Adrenal gland (tissue), 12 donors: ENCODE results near the gene ATP6V0C. TPM values are rescaled to one million over a fixed set of nuclear protein-coding genes. Genes with fewer than 3 reads are reported as not detected.

Experiments used
- DNase-seq, 7 donors: peaks; one replicate each; pipeline ENCODE4 v3.0.0-alpha.2; 2019 to 2020
- H3K27ac ChIP-seq, 5 donors: fragments of 200-600 bp; sonication (generic) in 4 of 5; 1 replicate in 3 of 5; 2 replicates in 2 of 5; pipeline versions ENCODE4 v1.5.1 to v1.8.0; 2016 to 2020; ENCODE audit warnings: mild to moderate bottlenecking in 1 of 5
- H3K27me3 ChIP-seq: fragments of 200-600 bp; 2 replicates; pipeline ENCODE4 v1.8.0; 2021
- H3K36me3 ChIP-seq, 2 donors: fragments of 200-600 bp; replicated peaks in 1 of 2; 1 replicate in 1 of 2; 2 replicates in 1 of 2; pipeline versions ENCODE4 v1.5.1 to v1.8.0; 2018 to 2022
- H3K4me1 ChIP-seq, 2 donors: fragments of 200-600 bp; replicated peaks in 1 of 2; 1 replicate in 1 of 2; 2 replicates in 1 of 2; pipeline versions ENCODE4 v1.5.1 to v1.8.0; 2018 to 2021
- H3K4me3 ChIP-seq, 4 donors: fragments of 200-600 bp; sonication (generic) in 3 of 4; one replicate each; pipeline ENCODE4 v1.5.1; 2016 to 2018
- H3K9me3 ChIP-seq, 3 donors: fragments of 200-600 bp; sonication (generic) in 1 of 3; replicated peaks in 1 of 3; 1 replicate in 2 of 3; 2 replicates in 1 of 3; pipeline versions ENCODE4 v1.5.1 to v1.8.0; 2016 to 2021
- CTCF ChIP-seq, 6 experiments: fragments of 450-650 bp in 4 of 6; fragments of 200-600 bp in 2 of 6; sonication (generic) in 1 of 6; IDR thresholded peaks; 1 replicate in 5 of 6; 2 replicates in 1 of 6; pipeline versions ENCODE4 v1.5.1 to v1.8.0; 2016 to 2021; ENCODE audit warnings: antibody characterized with exemption in 6 of 6, mild to moderate bottlenecking in 2 of 6, moderate library complexity in 1 of 6
- POLR2A ChIP-seq, 2 donors: fragments of 450-650 bp; IDR thresholded peaks; one replicate each; pipeline ENCODE4 v1.6.1; 2017; ENCODE audit warnings: antibody characterized with exemption in 2 of 2, mild to moderate bottlenecking in 2 of 2, moderate library complexity in 1 of 2
- WGBS, 4 donors: extraction: QIAGEN DNeasy Blood & Tissue Kit in 2 of 4; methylation state at CpG; one replicate each; pipeline versions ENCODE4 v1.1.5 to v1.1.7; 2013 to 2017; 5-methylcytosine and 5-hydroxymethylcytosine counted together
- intact Hi-C, 2 donors: fragments of 100-400 bp; cut with DNase I; formaldehyde crosslinking; loops; one replicate each; pipeline versions ENCODE4 v1.14.1 to v1.15.0; 2022 to 2023
- polyA plus RNA-seq, 3 donors: library from polyadenylated mRNA; stranded (reverse); fragments of 200-250 nt in 2 of 3; fragments of 350-450 nt in 1 of 3; fragmentation: Illumina TruSeq in 1 of 3; extraction: RNeasy Lipid Tissue Mini Kit (QIAGEN cat#74804) in 1 of 3; gene quantifications; one replicate each; pipeline ENCODE4 v1.2.3, GENCODE V29; 2013 to 2014
- total RNA-seq, 9 donors: library from RNA; depleted of rRNA in 4 of 9; stranded (reverse); fragments of >200 nt in 4 of 9; fragments of 120-200 nt in 1 of 9; fragmentation: NEBNext Ultra II Directional in 1 of 9; extraction: Animal tissue kit (Norgen Biotek cat#: 25700) in 1 of 9; gene quantifications; one replicate each; pipeline versions ENCODE4 v1.1.0 to v1.2.4, GENCODE V29; 2013 to 2023
- donor health status: healthy with polysubstance abuse.
- donor health status: Bipolar disorder and iron deficiency.
- donor health status: DM: yes; HTN: yes; CAD: no.
- donor health status: DM: no; HTN: no; CAD: no.
- donor health status: DM: no; HTN: no; CAD: no.
- donor health status: DM: yes; HTN: yes; CAD: no.

Gene ATP6V0C
- total and polyA plus RNA-seq, 12 donors: 26.5 to 318 (median 133) TPM

- Histone ChIP-seq H3K27ac (no peak overlapping the region), H3K4me3 (no peak overlapping the region), H3K4me1 (no peaks in the 10 kb centered on the region), H3K27me3 (no peaks in the 10 kb centered on the region), H3K9me3 (no peaks in the 10 kb centered on the region), H3K36me3 (no peaks in the 10 kb centered on the region)
- WGBS, 4 donors: 91 to 97% (median 94%) methylated on average over 11 to 16 of the region's 16 CpGs
- no peak for DNase-seq
- intact Hi-C loops: no loop called here
- TF ChIP-seq CTCF (IDR thresholded peaks at IDR 0.05): no peak
- TF ChIP-seq POLR2A (IDR thresholded peaks at IDR 0.05): no peak
Measured at GRCh38 chr16:2489581-2489980, 24.2 kb upstream of the ATP6V0C start.

DNA sequence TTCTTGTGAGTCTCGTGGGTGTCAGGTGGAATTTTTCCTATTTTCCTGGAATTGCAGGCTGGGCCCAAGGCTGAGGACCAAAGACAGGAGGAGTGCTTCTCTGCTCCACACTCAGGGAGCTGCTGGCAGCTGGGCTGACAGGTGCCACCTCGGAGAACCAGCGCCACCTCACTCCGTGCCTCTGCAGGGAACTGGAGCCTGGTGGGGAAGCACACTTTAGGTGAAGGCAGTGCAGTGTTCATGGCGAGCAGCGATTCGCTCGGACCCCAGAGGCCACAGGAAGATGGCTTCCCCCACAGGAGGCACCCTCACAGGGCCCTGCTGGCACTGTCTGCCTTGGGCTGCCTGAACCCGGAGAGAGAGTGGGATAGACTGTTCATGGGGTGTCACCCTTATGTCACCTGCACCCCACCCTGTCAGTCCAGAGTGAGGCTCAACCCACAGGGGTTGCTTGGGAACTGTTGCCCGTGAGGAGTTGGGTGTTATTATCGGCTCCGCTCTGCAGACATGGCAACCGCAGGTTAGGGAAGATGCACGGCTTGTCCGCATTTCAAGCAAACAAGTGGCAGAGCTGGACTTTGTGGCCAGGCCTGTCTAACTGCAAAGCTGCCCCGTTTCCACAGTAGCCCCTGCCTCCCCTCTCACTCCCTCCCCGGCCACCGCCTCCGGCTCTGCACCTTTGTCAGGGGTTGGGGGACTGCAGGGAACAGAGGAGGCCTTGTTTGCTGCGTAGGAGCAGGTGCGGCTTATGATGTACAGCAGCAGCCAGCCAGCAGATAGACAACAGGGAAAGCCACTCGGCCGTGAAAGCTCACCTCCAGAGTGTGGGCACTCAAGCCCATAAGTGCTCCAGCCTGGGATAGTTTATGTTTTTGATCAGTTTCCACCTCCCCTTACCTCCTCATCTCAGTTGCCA lies 23.3 kb upstream of the ATP6V0C start:
- TF ChIP-seq POLR2A (IDR thresholded peaks at IDR 0.05) (no peak), CTCF (IDR thresholded peaks at IDR 0.05) (no peak)
- H3K4me1 ChIP-seq: no peaks in the 10 kb centered on the region
- no peaks in the 10 kb centered on the region for H3K9me3 ChIP-seq
- intact Hi-C loops: loop anchor here (10.0 kb wide), 2 partner anchors 156 to 196 kb away; no protein-coding TSS in a partner anchor
- WGBS, 4 donors: 82 to 93% (median 91%) methylated on average over 21 to 23 of the region's 23 CpGs
- H3K4me3 ChIP-seq: no peak overlapping the region
- DNase-seq: no peak
- H3K27ac ChIP-seq: no peak overlapping the region
- H3K36me3 ChIP-seq: no peaks in the 10 kb centered on the region
- H3K27me3 ChIP-seq: no peaks in the 10 kb centered on the region

DNA sequence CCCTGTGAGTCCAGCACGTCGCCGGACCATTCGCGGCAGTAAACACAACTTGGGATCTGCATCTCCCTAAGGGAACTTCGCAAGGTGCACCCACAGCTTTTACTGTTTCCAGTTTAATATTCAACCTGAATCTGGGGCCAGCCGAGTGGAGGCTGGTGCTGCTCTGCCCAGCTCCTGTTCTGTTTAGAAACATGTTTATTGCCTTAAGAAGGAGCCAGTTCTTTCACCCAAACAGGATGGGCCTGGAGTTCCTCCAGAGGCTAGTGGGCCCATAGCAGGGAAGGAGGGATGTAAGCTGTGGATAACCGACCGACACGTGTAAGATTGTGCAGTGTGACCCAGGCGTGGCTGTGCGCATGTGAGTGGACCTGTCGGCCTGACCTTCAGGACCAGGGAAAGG lies 21.5 kb upstream of the ATP6V0C start:
- Histone ChIP-seq H3K9me3 (no peaks in the 10 kb centered on the region), H3K4me3 (no peak overlapping the region), H3K27me3 (no peaks in the 10 kb centered on the region), H3K4me1 (peaks cover 0 to 4% of the 10 kb centered on the region in 2 donors), H3K27ac (no peak overlapping the region), H3K36me3 (peaks cover 0 to 9% of the 10 kb centered on the region in 2 donors)
- WGBS, 4 donors: 82 to 93% (median 90%) methylated on average over 10 to 13 of the region's 13 CpGs
- TF ChIP-seq CTCF (IDR thresholded peaks at IDR 0.05): no peak
- no peak for TF ChIP-seq POLR2A (IDR thresholded peaks at IDR 0.05)
- intact Hi-C loops: loop anchor here (10.0 kb wide), 2 partner anchors 157 to 197 kb away; no protein-coding TSS in a partner anchor
- no peak for DNase-seq

DNA sequence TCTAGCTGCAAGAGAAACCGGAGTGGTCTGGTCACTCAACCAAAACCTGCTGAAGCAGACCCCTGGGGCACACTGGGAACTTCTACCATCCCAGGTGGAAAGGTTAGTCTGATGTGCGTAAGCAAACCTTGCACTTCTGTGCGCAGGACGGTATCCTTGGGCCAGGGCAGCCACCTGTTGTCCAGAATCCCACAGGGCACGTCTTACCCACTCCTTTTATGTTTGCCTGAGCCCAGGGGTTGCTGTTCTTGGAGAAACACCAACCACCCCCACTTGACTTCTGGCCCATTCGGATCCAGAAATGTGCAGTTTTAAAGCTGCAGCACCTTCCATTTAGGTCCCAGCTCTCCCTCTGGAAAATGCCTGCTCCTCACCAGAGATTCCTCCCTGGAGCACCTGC lies 20.1 kb upstream of the ATP6V0C start:
- TF ChIP-seq CTCF (IDR thresholded peaks at IDR 0.05) (no peak), POLR2A (IDR thresholded peaks at IDR 0.05) (no peak)
- Histone ChIP-seq H3K9me3 (no peaks in the 10 kb centered on the region), H3K36me3 (peaks cover 0 to 9% of the 10 kb centered on the region in 2 donors), H3K4me1 (peaks cover 0 to 15% of the 10 kb centered on the region in 2 donors), H3K27me3 (no peaks in the 10 kb centered on the region), H3K4me3 (no peak overlapping the region), H3K27ac (no peak overlapping the region)
- no peak for DNase-seq
- intact Hi-C loops: loop anchor here (10.0 kb wide), 2 partner anchors 159 to 199 kb away; no protein-coding TSS in a partner anchor
- 86 to 93% (median 89%) methylated on average over 5 to 6 of the region's 6 CpGs for WGBS, 4 donors
